ENCODE measurements around the gene RBM19. TPM values are rescaled to one million over a fixed set of nuclear protein-coding genes. Genes with fewer than 3 reads are reported as not detected.

The RBM19 gene
- total and polyA plus RNA-seq, 4 donors, result 7.9 to 18.7 (median 9.0) TPM

DNA sequence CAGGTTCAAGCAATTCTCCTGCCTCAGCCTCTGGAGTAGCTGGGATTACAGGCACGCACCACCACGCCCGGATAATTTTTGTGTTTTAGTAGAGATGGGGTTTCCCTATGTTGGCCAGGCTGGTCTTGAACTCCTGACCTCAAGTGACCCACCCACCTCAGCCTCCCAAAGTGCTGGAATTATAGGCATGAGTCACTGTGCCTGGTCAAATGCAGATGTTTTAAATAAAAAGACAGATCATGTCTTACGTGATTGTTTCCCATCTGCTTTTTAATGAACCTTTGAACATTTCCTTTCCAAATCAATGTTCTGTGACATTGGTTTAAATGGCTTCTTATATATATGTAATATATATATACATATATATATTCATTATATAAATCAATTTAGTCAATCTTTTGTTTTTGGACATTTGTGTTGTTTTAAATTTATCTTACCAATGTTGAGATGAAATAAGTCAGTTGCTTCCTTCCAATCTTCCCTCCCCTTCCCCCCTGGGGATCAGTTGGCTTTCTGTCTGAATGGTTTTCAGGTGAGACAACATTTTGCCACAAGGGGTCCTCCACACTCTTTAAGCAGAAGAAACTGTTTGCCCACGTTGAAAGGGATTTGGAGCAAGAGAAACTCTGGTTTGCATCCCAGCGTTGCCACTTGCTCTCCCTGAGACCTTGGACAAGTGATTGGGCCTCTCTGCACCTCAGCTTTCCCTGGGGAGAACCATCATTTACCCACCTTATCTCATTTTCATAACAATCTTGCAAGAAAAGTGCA lies 47.6 kb upstream of the RBM19 start:
- H3K4me3 ChIP-seq (ENCODE audit: low read depth in 1 of 3, low read length in 3 of 3), result no peak overlapping the region
- H3K9me3 ChIP-seq (ENCODE audit: control insufficient read depth in 4 of 4, low read length in 3 of 4), result no peaks in the 10 kb centered on the region
- H3K9ac ChIP-seq (ENCODE audit: low read depth in 1 of 2, low read length in 2 of 2), result no peak overlapping the region
- H3K27me3 ChIP-seq (ENCODE audit: control insufficient read depth in 4 of 4, insufficient read depth in 4 of 4, low read length in 3 of 4), result no peaks in the 10 kb centered on the region
- TF ChIP-seq RXRA (IDR thresholded peaks at IDR 0.05) (no peak), NR2F2 (IDR thresholded peaks at IDR 0.05) (no peak), RAD21 (IDR thresholded peaks at IDR 0.05) (peak; percentile 73 to 78)
- TF ChIP-seq, protein P1, sequence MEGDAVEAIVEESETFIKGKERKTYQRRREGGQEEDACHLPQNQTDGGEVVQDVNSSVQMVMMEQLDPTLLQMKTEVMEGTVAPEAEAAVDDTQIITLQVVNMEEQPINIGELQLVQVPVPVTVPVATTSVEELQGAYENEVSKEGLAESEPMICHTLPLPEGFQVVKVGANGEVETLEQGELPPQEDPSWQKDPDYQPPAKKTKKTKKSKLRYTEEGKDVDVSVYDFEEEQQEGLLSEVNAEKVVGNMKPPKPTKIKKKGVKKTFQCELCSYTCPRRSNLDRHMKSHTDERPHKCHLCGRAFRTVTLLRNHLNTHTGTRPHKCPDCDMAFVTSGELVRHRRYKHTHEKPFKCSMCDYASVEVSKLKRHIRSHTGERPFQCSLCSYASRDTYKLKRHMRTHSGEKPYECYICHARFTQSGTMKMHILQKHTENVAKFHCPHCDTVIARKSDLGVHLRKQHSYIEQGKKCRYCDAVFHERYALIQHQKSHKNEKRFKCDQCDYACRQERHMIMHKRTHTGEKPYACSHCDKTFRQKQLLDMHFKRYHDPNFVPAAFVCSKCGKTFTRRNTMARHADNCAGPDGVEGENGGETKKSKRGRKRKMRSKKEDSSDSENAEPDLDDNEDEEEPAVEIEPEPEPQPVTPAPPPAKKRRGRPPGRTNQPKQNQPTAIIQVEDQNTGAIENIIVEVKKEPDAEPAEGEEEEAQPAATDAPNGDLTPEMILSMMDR (IDR thresholded peaks at IDR 0.05; ENCODE audit: low read depth, low read length, missing input control), result peak; percentile 36
- DNase-seq (ENCODE audit: low spot score), result no peak
- no peak overlapping the region for H3K27ac ChIP-seq (ENCODE audit: low read depth in 1 of 2, low read length in 2 of 2)
- no peaks in the 10 kb centered on the region for H3K36me3 ChIP-seq (ENCODE audit: control insufficient read depth in 4 of 4, insufficient read depth in 3 of 4, low read depth in 1 of 4, low read length in 3 of 4)
- H3K4me1 ChIP-seq (ENCODE audit: control insufficient read depth in 4 of 4, insufficient read depth in 4 of 4, low read length in 3 of 4), result no peaks in the 10 kb centered on the region
- 36% methylated on average over 6 of the region's 6 CpGs for WGBS

DNA sequence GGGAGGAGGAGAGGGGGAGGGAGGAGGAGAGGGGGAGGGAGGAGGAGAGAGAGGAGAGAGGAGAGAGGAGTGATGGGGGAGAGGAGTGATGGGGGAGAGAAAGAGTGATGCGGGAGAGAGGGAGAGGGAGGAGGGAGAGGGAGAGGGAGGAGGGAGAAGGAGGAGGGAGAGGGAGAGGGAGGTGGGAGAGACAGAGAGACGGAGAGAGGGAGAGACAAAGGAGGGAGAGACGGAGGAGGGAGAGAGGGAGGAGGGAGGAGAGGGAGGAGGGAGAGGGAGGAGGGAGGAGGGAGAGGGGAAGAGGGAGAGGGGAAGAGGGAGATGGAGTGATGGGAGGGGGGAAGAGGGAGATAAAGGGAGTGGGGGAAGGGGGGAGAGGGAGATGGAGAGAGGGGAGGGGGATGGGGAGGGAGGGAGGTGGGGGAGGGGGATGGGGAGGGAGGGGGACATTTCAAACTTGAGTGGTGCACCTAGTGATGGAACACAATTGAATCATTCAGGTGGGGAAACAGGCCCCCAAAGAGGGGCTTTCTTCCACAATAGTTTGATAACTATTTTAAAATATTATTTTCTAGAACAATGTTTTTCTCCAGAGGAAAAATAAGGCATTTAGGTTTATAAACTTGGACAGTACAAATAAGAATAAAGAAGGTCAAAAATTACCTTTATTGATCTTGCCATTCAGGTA lies 46.8 kb upstream of the RBM19 start:
- TF ChIP-seq HNF4G (IDR thresholded peaks at IDR 0.05) (no peak), NR2F2 (IDR thresholded peaks at IDR 0.05) (no peak), FOXA1 (IDR thresholded peaks at IDR 0.05) (no peak), RAD21 (IDR thresholded peaks at IDR 0.05) (no peak), GABPA (IDR thresholded peaks at IDR 0.05 in 1 of 2, conservative IDR thresholded peaks at IDR 0.05 in 1 of 2) (no peak), JUND (IDR thresholded peaks at IDR 0.05) (no peak), RXRA (IDR thresholded peaks at IDR 0.05) (no peak), SP1 (IDR thresholded peaks at IDR 0.05) (no peak), EGR1 (IDR thresholded peaks at IDR 0.05; ENCODE audit: low read depth in 2 of 2) (no peak)
- TF ChIP-seq, protein P2, sequence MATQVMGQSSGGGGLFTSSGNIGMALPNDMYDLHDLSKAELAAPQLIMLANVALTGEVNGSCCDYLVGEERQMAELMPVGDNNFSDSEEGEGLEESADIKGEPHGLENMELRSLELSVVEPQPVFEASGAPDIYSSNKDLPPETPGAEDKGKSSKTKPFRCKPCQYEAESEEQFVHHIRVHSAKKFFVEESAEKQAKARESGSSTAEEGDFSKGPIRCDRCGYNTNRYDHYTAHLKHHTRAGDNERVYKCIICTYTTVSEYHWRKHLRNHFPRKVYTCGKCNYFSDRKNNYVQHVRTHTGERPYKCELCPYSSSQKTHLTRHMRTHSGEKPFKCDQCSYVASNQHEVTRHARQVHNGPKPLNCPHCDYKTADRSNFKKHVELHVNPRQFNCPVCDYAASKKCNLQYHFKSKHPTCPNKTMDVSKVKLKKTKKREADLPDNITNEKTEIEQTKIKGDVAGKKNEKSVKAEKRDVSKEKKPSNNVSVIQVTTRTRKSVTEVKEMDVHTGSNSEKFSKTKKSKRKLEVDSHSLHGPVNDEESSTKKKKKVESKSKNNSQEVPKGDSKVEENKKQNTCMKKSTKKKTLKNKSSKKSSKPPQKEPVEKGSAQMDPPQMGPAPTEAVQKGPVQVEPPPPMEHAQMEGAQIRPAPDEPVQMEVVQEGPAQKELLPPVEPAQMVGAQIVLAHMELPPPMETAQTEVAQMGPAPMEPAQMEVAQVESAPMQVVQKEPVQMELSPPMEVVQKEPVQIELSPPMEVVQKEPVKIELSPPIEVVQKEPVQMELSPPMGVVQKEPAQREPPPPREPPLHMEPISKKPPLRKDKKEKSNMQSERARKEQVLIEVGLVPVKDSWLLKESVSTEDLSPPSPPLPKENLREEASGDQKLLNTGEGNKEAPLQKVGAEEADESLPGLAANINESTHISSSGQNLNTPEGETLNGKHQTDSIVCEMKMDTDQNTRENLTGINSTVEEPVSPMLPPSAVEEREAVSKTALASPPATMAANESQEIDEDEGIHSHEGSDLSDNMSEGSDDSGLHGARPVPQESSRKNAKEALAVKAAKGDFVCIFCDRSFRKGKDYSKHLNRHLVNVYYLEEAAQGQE (IDR thresholded peaks at IDR 0.05), result no peak
- TF ChIP-seq, protein P3, sequence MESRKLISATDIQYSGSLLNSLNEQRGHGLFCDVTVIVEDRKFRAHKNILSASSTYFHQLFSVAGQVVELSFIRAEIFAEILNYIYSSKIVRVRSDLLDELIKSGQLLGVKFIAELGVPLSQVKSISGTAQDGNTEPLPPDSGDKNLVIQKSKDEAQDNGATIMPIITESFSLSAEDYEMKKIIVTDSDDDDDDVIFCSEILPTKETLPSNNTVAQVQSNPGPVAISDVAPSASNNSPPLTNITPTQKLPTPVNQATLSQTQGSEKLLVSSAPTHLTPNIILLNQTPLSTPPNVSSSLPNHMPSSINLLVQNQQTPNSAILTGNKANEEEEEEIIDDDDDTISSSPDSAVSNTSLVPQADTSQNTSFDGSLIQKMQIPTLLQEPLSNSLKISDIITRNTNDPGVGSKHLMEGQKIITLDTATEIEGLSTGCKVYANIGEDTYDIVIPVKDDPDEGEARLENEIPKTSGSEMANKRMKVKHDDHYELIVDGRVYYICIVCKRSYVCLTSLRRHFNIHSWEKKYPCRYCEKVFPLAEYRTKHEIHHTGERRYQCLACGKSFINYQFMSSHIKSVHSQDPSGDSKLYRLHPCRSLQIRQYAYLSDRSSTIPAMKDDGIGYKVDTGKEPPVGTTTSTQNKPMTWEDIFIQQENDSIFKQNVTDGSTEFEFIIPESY (IDR thresholded peaks at IDR 0.05), result no peak
- TF ChIP-seq, protein P4, sequence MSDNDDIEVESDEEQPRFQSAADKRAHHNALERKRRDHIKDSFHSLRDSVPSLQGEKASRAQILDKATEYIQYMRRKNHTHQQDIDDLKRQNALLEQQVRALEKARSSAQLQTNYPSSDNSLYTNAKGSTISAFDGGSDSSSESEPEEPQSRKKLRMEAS (IDR thresholded peaks at IDR 0.05), result no peak
- 56% methylated on average over 3 of the region's 3 CpGs for WGBS
- Histone ChIP-seq H3K9me3 (ENCODE audit: control insufficient read depth in 4 of 4, low read length in 3 of 4) (no peaks in the 10 kb centered on the region), H3K4me3 (ENCODE audit: low read depth in 1 of 3, low read length in 3 of 3) (no peak overlapping the region), H3K27me3 (ENCODE audit: control insufficient read depth in 4 of 4, insufficient read depth in 4 of 4, low read length in 3 of 4) (no peaks in the 10 kb centered on the region), H3K9ac (ENCODE audit: low read depth in 1 of 2, low read length in 2 of 2) (no peak overlapping the region), H3K36me3 (ENCODE audit: control insufficient read depth in 4 of 4, insufficient read depth in 3 of 4, low read depth in 1 of 4, low read length in 3 of 4) (no peaks in the 10 kb centered on the region), H3K27ac (ENCODE audit: low read depth in 1 of 2, low read length in 2 of 2) (no peak overlapping the region), H3K4me1 (ENCODE audit: control insufficient read depth in 4 of 4, insufficient read depth in 4 of 4, low read length in 3 of 4) (no peaks in the 10 kb centered on the region)
- no peak for DNase-seq (ENCODE audit: low spot score)
